ENCODE measurements around the gene NSG1.

DNA sequence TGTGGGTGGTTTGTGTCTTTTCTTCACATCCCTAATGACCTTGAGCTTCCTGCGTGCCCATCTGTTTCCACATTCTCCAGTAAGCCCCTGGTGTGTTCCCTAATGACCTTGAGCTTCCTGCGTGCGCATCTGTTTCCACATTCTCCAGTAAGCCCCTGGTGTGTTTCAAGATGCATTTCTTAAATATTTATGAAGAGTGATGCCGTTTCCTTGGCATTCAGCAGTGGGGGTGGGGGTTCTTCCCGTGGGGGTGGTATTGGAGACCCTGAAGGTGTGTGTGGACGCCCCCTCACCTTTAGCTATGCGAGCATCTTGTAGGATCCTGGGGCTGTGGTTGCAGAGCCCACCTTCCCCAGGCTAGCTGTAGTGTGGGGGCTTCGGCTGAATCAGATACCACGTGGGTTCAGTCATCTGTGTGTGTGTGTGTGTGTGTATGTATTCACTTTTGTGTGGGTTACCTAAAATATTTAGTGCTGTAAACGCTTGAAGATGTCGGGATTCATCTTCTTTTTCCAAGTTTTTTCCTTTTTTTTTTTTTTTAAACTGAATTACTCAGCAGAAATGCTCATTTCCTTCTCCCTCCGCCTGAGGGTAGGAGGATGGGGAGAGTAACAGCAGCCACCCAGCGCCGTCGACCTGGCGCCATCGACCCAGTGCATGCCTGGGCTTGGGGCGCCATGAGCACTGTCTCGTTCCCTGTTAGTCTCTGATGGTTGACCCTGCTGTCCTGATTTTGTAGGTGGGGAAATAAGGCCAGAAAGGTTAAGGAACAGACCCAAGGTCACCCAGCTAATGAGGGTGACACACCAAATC, 9.9 kb downstream of the NSG1 start:
- TF ChIP-seq, protein P1, sequence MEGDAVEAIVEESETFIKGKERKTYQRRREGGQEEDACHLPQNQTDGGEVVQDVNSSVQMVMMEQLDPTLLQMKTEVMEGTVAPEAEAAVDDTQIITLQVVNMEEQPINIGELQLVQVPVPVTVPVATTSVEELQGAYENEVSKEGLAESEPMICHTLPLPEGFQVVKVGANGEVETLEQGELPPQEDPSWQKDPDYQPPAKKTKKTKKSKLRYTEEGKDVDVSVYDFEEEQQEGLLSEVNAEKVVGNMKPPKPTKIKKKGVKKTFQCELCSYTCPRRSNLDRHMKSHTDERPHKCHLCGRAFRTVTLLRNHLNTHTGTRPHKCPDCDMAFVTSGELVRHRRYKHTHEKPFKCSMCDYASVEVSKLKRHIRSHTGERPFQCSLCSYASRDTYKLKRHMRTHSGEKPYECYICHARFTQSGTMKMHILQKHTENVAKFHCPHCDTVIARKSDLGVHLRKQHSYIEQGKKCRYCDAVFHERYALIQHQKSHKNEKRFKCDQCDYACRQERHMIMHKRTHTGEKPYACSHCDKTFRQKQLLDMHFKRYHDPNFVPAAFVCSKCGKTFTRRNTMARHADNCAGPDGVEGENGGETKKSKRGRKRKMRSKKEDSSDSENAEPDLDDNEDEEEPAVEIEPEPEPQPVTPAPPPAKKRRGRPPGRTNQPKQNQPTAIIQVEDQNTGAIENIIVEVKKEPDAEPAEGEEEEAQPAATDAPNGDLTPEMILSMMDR (conservative IDR thresholded peaks at IDR 0.05; ENCODE audit: low read length), result no peak
- no peak for TF ChIP-seq EZH2phosphoT487 (IDR thresholded peaks at IDR 0.05; ENCODE audit: borderline replicate concordance)
